ENCODE data around the gene ATXN1L.
"Not testable (repeated sequence)": the region's sequence is repeated elsewhere in the genome, so short reads cannot be mapped to it uniquely, and the experiment has no call there.

ATXN1L gene, protein sequence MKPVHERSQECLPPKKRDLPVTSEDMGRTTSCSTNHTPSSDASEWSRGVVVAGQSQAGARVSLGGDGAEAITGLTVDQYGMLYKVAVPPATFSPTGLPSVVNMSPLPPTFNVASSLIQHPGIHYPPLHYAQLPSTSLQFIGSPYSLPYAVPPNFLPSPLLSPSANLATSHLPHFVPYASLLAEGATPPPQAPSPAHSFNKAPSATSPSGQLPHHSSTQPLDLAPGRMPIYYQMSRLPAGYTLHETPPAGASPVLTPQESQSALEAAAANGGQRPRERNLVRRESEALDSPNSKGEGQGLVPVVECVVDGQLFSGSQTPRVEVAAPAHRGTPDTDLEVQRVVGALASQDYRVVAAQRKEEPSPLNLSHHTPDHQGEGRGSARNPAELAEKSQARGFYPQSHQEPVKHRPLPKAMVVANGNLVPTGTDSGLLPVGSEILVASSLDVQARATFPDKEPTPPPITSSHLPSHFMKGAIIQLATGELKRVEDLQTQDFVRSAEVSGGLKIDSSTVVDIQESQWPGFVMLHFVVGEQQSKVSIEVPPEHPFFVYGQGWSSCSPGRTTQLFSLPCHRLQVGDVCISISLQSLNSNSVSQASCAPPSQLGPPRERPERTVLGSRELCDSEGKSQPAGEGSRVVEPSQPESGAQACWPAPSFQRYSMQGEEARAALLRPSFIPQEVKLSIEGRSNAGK

GRCh38 chr16:71845639-71846430 is at the start of gene ATXN1L:
Gene ATXN1L, plus strand, starts transcription at chr16:71845976. Its CDS starts 3,765 bp downstream, at chr16:71849741.
- peak; percentile 85 to 91 for DNase-seq (ENCODE audit: low read depth in 2 of 2)

- no peak for DNase-seq (ENCODE audit: low read depth in 2 of 2)
These were observed 49.2 kb upstream of the ATXN1L start for GRCh38 chr16:71796501-71797097.

GRCh38 chr16:71803305-71803690 is 42.5 kb upstream of the ATXN1L start:
- DNase-seq (ENCODE audit: low read depth in 2 of 2): no peak

GRCh38 chr16:71807905-71808592 is 37.7 kb upstream of the ATXN1L start:
- DNase-seq (ENCODE audit: low read depth in 2 of 2): peak; percentile 35 to 47

GRCh38 chr16:71808593-71809459 is 37.0 kb upstream of the ATXN1L start, which contains the start of gene AP1G1:
Gene AP1G1, minus strand, starts transcription at chr16:71808834. Its CDS starts 19,355 bp downstream, at chr16:71789479.
- peak; percentile 84 to 88 for DNase-seq (ENCODE audit: low read depth in 2 of 2)

DNA sequence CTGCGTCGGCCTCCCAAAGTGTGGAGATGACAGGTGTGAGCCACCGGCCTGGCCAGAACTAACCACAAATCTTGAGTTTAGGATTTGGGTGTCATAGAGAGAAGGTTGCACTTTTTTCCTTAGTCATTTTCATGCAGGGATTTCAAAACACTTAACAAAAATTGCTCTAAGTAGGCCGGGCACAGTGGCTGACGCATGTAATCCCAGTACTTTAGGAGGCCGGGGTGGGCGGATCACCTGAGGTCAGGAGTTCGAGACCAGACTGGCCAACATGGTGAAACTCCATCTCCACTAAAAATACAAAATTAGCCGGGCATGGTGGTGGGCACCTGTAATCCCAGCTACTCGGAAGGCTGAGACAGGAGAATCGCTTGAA is 35.6 kb upstream of the ATXN1L start:
- DNase-seq (ENCODE audit: low read depth in 2 of 2): not testable (repeated sequence)

GRCh38 chr16:71811261-71811803 is 34.4 kb upstream of the ATXN1L start:
- DNase-seq (ENCODE audit: low read depth in 2 of 2): no peak

GRCh38 chr16:71817155-71817500 is 28.6 kb upstream of the ATXN1L start:
- DNase-seq (ENCODE audit: low read depth in 2 of 2): not testable (repeated sequence)

DNA sequence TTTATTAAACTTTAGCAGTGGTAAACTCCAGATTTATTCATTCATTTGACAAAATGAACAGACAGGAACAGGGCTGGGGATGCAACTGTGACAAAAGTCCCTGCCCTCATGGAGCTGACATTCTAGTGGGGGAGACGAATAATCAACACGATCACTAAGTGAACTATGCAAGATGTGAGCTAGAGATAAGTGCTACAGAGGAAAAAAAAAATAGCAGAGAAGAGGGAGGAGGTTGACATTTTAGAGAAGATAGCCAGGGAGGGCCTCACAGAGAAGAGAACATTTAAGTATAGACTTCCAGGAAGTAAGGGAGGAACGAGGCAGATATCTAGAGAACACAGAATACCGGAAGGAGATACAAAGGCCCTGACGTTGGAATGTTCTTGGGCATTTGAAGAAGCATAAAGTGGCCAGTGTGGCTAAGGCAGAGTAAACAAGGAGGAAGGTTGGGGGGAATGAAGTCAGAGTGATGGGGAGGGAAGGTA is 19.2 kb upstream of the ATXN1L start:
- no peak for DNase-seq (ENCODE audit: low read depth in 2 of 2)

GRCh38 chr16:71830359-71830758 is 15.4 kb upstream of the ATXN1L start:
- DNase-seq (ENCODE audit: low read depth in 2 of 2): no peak

GRCh38 chr16:71831698-71832097 is 14.1 kb upstream of the ATXN1L start:
- not testable (repeated sequence) for DNase-seq (ENCODE audit: low read depth in 2 of 2)

GRCh38 chr16:71832112-71832511 is 13.7 kb upstream of the ATXN1L start:
- not testable (repeated sequence) for DNase-seq (ENCODE audit: low read depth in 2 of 2)

DNA sequence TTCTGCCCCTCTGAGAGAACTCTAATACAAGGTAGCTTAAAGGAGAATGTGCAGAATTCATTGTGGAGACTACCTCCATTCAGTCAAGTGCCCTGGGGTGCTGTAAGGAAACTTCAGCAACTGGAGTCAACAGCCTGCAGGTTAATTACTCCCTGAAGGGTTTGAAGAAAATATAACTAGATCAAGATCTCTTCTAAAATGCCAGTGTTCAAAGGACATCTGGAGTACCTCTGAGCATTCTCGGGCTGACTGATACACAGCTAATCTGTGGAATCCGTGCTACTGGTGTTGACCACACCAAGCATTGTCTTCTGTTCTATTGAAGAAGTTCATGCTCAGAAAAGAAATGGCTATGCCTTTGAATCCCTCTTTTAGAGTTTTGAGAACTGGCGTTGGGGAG is 11.5 kb upstream of the ATXN1L start:
- DNase-seq (ENCODE audit: low read depth in 2 of 2): no peak

DNA sequence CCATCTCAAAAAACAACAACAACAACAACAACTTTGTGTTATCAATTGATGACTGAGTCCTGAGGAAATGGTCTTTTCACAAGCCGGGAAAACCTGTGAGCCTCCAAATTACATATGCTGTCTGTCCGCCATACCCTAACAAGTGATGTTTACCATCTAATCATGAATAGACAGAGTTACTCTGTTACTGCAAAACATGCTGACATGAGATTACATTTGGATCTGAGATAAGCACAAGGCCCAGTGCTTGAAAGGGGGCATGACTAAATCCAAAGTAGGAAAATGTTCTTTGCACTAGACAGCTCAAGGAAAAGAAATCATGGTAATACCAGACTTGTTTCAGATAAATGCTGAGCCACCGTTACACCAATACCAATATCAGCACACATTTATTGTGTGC is 8.6 kb upstream of the ATXN1L start:
- no peak for DNase-seq (ENCODE audit: low read depth in 2 of 2)

DNA sequence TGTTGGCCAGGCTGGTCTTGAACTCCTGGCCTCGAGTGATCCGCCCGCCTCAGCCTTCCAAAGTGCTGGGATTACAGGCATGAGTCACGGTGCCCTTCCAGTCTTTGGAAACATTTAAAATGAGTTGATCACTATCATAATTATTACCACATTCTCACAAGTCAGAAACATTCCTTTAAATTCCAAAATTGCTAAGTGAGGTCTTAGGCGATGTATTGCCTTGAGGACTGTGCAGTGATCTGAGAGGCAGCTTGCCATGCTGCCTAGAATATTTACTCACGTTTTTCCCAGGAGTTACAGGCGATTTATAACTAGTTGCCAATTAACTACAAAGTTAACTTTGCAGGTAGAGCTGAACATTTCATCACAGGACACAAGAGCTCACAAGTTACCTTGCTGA is 5.7 kb upstream of the ATXN1L start:
- no peak for DNase-seq (ENCODE audit: low read depth in 2 of 2)

- DNase-seq (ENCODE audit: low read depth in 2 of 2): no peak
These were observed 2.2 kb upstream of the ATXN1L start for GRCh38 chr16:71843572-71843971.

DNA sequence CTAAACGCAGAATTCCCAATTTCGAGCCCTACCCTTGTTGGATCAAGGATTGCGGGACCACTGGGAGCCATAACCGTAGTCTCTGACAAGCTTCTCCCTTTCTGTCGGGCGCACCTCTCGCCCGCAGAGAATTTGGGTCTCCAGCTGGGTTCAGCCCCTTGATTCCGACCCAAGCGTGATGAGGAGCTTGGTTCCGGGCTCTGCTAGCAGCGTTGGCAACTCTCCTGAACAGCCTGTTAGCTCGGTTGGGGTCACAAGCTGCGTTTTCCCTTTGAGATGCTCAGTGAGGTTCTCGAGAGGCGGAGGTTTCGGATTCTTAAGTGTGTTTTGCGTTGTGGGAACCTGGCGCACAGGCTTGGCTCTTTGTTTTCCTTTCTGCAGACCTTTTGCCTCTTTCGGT is 655 bp downstream of the ATXN1L start:
- DNase-seq (ENCODE audit: low read depth in 2 of 2): no peak

DNA sequence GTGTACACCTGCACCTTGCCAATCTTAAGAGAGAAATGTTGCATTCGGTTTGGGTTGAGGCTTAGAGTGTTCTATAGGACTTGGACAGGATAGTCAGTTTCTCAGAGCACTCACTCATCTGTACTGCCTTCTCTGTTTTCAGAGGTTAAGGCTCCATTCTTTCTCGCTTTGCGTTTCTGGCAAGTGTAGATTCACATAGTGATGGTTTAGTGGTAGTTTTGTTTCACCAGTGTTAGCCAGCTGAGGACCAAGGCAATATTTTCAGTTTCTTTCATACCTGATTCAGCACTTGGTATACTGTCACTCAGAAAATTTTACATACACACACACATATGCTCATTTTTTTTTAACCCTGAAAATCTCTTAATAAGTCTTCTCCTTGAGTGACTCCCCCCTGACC is 1.3 kb downstream of the ATXN1L start:
- DNase-seq (ENCODE audit: low read depth in 2 of 2): no peak

DNA sequence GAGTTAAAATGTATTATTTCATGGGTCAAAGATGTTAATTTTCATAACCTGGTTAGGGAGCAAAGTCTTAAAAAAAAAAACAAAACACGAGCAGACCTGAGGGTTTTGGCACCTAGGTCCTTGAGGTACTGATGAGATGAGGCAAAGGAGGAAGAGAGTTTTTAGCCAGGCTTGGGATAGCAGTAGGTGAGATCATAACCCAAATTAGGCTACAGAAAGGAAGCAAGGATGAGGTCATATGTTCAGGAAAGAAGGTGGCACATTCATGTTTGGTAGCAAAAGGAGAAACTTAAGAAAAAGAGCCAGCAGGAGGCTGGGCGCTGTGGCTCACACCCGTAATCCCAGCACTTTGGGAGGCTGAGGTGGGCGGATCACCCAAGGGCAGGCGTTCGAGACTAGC is 2.8 kb downstream of the ATXN1L start:
- DNase-seq (ENCODE audit: low read depth in 2 of 2): no peak

GRCh38 chr16:71851746-71852145 is 6.0 kb downstream of the ATXN1L start:
- DNase-seq (ENCODE audit: low read depth in 2 of 2): no peak
